SH-SY5Y (cell line): ENCODE results near the gene AJM1.

Experiments
- GATA2 ChIP-seq: IDR thresholded peaks from 2 replicates; pipeline ENCODE4 v1.6.1; 2011; ENCODE audit warnings: mild to moderate bottlenecking, low read depth, low read length
- GATA3 ChIP-seq: IDR thresholded peaks from 2 replicates; pipeline ENCODE4 v1.6.1; 2011; ENCODE audit warnings: low read depth, mild to moderate bottlenecking, low read length, moderate library complexity

DNA sequence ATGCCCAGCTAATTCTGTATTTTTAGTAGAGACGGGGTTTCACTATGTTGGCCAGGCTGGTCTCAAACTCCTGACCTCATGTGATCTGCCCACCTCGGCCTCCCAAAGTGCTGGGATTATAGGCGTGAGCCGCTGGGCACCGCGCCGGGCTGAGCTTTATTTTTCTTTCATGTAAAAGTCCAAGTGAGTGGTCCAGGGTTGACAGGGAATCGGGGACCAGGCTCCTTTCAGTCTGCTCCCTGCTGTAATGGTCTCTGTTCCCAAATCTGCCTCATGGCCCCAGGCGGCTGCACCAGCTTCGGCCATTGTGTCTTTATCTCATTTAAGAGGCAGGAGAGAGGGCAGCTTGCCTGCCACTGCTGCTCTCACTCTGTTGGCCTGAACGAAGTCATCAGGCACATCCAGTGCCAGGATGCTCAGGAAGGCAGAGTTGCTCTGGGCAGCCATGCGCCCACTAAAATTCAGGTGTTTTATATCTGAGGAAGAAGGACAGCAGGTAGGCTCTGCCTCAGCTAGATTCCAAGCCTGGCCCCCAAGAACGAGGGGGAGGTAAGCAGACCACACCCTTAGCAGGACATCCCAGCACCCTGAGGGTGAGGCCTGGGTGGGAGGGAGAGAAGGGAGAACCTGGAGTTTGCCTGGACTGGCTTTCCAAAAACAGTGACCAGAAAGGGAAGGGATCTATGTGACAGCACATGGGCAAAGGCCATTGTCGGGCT is 47.8 kb upstream of the AJM1 start:
- no peak for TF ChIP-seq GATA3
- no peak for TF ChIP-seq GATA2
